ENCODE data around the gene LGALS7. TPM values are rescaled to one million over a fixed set of nuclear protein-coding genes. Genes with fewer than 3 reads are reported as not detected.
A peak's percentile ranks its signal among the peaks of the same experiment; 100 is the strongest.
"Not testable (repeated sequence)": the region's sequence is repeated elsewhere in the genome, so short reads cannot be mapped to it uniquely, and the experiment has no call there.

LGALS7 gene
- not detected for total RNA-seq
- not detected for polyA plus RNA-seq
- long read RNA-seq, donor 1: 0 reads
- long read RNA-seq, donor 2: 0 reads

DNA sequence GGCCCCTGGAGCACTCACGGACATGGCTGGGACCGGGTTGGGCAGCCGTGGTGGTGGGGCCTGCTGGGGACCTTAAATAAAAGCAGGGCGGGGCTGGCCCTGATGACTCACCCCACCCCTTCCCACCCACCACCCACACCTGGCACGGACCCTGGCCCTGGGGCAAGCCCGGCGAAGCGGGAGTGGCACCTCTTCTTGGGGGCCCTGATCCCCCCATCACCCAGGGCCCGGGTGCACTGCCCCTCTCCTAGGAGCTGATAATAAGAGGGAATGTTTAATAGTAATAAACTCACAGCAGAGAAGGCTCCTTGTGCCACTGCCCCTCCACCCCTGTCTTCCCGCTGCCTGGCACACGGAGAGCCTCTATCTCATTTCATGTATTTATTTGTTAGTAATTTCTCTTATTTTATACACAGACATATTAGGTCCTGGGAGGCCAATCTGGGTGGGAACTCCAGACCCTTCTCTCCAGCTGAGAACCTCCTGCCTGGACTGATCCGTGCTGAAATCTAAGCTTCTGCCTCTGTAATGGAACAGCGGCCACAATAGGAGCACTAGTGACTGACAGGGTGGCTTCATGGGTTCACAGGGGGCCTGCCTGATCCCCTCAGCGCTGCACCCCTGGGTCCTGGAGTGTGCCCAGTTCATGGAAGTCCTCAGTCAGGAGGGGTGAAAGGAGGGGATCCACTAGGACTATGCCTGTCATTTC is at the start of gene LGALS7:
LGALS7 (minus strand) TSS at position 49 of the 709 bp plus-strand sequence; CDS start at position 24, 25 bp downstream.
- Histone ChIP-seq H3K36me3 (ENCODE audit: insufficient read depth in 1 of 2, low read depth in 1 of 2) (no peaks in the 10 kb centered on the region), H3K4me1 (no peaks in the 10 kb centered on the region), H3K9me3 (no peaks in the 10 kb centered on the region), H3K27ac (no peak within 1 kb of the TSS), H3K27me3 (ENCODE audit: insufficient read depth in 3 of 3, low read length in 2 of 3) (peaks cover 0 to 7% (median 0%) of the 10 kb centered on the region in 3 donors), H3K4me3 (no peak within 1 kb of the TSS)
- no peak for ATAC-seq
- intact Hi-C loops (cut with DNase I): loop anchor here in 1 of 2 donors (2.0 kb wide), 1 partner anchor 21 kb away; no protein-coding TSS in a partner anchor
- 77 to 91% (median 78%) methylated on average over 9 to 10 of the region's 14 CpGs for WGBS, 3 donors
- DNase-seq: peak in 1 of 2 donors; percentile 23
- TF ChIP-seq, protein P1, sequence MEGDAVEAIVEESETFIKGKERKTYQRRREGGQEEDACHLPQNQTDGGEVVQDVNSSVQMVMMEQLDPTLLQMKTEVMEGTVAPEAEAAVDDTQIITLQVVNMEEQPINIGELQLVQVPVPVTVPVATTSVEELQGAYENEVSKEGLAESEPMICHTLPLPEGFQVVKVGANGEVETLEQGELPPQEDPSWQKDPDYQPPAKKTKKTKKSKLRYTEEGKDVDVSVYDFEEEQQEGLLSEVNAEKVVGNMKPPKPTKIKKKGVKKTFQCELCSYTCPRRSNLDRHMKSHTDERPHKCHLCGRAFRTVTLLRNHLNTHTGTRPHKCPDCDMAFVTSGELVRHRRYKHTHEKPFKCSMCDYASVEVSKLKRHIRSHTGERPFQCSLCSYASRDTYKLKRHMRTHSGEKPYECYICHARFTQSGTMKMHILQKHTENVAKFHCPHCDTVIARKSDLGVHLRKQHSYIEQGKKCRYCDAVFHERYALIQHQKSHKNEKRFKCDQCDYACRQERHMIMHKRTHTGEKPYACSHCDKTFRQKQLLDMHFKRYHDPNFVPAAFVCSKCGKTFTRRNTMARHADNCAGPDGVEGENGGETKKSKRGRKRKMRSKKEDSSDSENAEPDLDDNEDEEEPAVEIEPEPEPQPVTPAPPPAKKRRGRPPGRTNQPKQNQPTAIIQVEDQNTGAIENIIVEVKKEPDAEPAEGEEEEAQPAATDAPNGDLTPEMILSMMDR (IDR thresholded peaks at IDR 0.05): no peak

DNA sequence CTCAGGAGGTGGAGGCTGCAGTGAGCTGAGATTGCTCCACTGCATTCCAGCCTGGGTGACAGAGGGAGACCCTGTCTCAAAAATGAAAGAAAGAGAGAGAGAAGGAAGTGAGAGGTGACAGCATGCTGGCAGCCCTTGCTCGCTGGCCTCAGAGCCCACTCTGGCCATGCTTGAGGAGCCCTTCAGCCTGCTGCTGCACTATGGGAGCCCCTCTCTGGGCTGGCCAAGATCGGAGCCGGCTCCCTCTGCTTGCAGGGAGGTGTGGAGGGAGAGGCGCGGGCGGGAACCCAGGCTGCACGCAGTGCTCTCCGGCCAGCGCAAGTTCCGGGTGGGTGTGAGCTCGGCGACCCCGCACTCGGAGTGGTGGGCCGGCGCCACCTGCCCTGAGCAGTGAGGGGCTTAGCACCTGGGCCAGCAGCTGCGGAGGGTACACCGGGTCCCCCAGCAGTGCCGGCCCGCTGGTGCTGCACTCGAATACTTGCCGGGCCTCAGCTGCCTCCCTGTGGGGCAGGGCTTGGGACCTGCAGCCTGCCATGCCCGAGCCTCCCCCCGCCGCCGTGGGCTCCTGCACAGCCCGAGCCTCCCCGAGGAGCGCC is 48.0 kb upstream of the LGALS7 start:
- DNase-seq; intact Hi-C loops (cut with DNase I); H3K27me3 ChIP-seq (ENCODE audit: insufficient read depth in 3 of 3, low read length in 2 of 3); H3K9me3 ChIP-seq; H3K4me3 ChIP-seq: not testable (repeated sequence)
- Histone ChIP-seq H3K36me3 (ENCODE audit: insufficient read depth in 1 of 2, low read depth in 1 of 2) (peaks cover 4 to 55% of the 10 kb centered on the region in 2 donors), H3K4me1 (peaks cover 25% of the 10 kb centered on the region), H3K27ac (peak overlapping the region; percentile 60)
- 95 to 97% (median 96%) methylated on average over 27 to 29 of the region's 29 CpGs for WGBS, 3 donors
- ATAC-seq: peak in 1 of 4 donors; percentile 17

GRCh38 chr19:38819231-38819920 is 46.1 kb upstream of the LGALS7 start:
- no peak overlapping the region for H3K4me3 ChIP-seq
- TF ChIP-seq, protein P1 (IDR thresholded peaks at IDR 0.05): no peak
- ATAC-seq (peak; percentile 61 to 83 (median 78)), DNase-seq (peak in 1 of 2 donors; percentile 54)
- no peaks in the 10 kb centered on the region for H3K27me3 ChIP-seq (ENCODE audit: insufficient read depth in 3 of 3, low read length in 2 of 3)
- H3K4me1 ChIP-seq: peaks cover 17% of the 10 kb centered on the region
- no peaks in the 10 kb centered on the region for H3K9me3 ChIP-seq
- peaks cover 4 to 62% of the 10 kb centered on the region in 2 donors for H3K36me3 ChIP-seq (ENCODE audit: insufficient read depth in 1 of 2, low read depth in 1 of 2)
- 59 to 73% (median 66%) methylated on average over 13 of the region's 13 CpGs for WGBS, 3 donors
- peak overlapping the region; percentile 60 for H3K27ac ChIP-seq
- intact Hi-C loops (cut with DNase I): loop anchor here in 1 of 2 donors (5.0 kb wide), 1 partner anchor 37 kb away; no protein-coding TSS in a partner anchor

DNA sequence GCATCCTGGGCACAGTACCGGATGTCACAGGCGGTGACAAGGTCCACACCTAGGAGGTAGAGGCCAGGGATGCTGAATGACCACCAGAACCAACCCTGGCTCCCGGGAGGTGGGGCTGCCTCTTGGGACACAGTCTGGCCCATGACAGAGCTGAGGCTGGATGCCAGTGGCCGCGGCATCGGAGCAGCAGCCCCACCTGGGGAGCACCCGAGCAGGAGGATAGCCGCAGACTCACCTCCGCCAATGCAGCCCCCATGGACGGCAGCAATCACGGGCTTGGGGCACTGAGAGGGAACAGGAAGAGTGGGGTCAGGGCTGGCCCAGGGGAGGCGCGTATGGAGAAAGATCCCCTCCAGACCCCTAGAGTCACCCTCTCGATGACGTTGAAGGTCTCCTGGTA is 43.8 kb upstream of the LGALS7 start:
- ATAC-seq: no peak
- TF ChIP-seq, protein P1 (IDR thresholded peaks at IDR 0.05): no peak
- H3K9me3 ChIP-seq: no peaks in the 10 kb centered on the region
- WGBS, 3 donors: 91 to 93% (median 93%) methylated on average over 15 of the region's 15 CpGs
- intact Hi-C loops (cut with DNase I): loop anchor here in 1 of 2 donors (5.0 kb wide), 1 partner anchor 35 kb away; no protein-coding TSS in a partner anchor
- peaks cover 17% of the 10 kb centered on the region for H3K4me1 ChIP-seq
- no peak for DNase-seq
- no peak overlapping the region for H3K4me3 ChIP-seq
- H3K27me3 ChIP-seq (ENCODE audit: insufficient read depth in 3 of 3, low read length in 2 of 3): no peaks in the 10 kb centered on the region
- no peak overlapping the region for H3K27ac ChIP-seq
- peaks cover 0 to 46% of the 10 kb centered on the region in 2 donors for H3K36me3 ChIP-seq (ENCODE audit: insufficient read depth in 1 of 2, low read depth in 1 of 2)

All from psoas muscle (tissue), 8 donors.